ENCODE measurements around the gene RAET1G. TPM values are rescaled to one million over a fixed set of nuclear protein-coding genes. Genes with fewer than 3 reads are reported as not detected.

Gene RAET1G
- total RNA-seq, 1 donor, result 1.3 TPM

DNA sequence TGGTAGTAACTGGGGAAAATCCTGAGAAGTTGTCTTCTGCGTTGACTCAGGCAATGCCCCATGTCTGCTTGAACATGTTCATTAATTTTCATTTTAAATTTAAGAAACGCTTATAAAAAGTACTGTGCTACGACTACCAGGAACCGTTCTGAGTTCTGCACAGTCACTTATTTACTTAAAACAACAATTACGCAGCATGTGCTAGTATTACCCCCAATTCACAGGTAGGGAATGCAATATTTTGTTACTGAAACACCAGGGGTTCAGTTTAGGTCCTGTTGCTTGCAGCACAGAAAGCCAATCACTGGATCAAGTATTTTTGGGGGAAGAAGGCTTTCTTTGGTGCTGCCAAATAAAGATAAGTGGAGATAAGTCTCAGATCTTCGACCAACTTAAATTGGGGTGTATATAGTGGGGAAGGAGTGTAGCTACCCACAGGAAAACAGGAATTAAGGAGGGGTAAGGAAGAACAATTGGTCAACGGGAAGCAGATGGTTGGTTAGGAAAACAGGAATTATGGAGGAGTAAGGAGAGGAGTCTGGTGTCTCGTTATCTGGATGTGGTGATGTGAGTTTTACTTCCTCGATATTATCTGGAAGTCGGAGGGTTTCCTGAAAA lies 53.5 kb downstream of the RAET1G start:
- DNase-seq (ENCODE audit: low read depth), result no peak
- TF ChIP-seq, protein P1, sequence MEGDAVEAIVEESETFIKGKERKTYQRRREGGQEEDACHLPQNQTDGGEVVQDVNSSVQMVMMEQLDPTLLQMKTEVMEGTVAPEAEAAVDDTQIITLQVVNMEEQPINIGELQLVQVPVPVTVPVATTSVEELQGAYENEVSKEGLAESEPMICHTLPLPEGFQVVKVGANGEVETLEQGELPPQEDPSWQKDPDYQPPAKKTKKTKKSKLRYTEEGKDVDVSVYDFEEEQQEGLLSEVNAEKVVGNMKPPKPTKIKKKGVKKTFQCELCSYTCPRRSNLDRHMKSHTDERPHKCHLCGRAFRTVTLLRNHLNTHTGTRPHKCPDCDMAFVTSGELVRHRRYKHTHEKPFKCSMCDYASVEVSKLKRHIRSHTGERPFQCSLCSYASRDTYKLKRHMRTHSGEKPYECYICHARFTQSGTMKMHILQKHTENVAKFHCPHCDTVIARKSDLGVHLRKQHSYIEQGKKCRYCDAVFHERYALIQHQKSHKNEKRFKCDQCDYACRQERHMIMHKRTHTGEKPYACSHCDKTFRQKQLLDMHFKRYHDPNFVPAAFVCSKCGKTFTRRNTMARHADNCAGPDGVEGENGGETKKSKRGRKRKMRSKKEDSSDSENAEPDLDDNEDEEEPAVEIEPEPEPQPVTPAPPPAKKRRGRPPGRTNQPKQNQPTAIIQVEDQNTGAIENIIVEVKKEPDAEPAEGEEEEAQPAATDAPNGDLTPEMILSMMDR (IDR thresholded peaks at IDR 0.05; ENCODE audit: insufficient read depth, low read depth, low read length), result no peak
- no peak overlapping the region for H3K4me3 ChIP-seq (ENCODE audit: low read depth, low read length)

DNA sequence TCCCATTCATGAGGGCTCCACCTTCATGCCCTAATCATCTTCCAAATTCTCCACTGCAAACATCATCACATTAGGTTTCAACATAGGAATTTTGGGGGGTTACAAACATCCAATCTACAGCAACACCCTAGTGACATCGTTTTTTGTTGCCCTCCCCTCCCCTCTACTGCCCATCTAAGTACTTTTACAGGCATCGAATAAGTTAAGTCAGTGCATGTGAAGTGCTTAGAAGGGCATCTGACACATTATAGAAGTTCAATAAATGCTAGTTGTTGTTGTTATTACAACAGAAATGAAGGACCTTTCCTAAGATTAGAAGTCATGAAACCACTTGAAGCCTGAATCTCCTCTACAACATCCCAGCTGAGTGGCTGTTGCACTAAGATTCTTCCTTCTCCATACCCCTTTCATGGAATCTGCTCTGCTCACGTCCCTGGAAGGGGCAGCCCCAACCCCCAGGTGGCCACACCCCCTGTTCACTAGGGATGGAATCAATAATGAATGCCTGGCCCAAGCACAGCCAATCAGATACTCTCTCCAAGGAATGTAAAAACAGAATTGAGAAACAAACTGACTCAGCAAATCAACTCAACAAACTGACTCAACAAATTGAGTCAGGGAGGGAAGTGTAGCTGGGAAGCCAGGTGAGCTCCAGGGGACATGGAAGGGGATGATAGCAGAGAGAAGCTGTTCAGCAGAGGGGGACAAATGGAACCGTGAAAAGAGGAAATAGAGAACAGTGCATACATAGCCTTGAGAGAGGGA lies 54.9 kb downstream of the RAET1G start:
- H3K4me3 ChIP-seq (ENCODE audit: low read depth, low read length), result no peak overlapping the region
- DNase-seq (ENCODE audit: low read depth), result no peak
- TF ChIP-seq, protein P1 (IDR thresholded peaks at IDR 0.05; ENCODE audit: insufficient read depth, low read depth, low read length), result no peak

Other genes starting within 250 kb of the RAET1G start
- gene LATS1, start 205.0 kb downstream of the RAET1G start, total RNA-seq, result 20.6 and 25.9 TPM in 2 replicates
- 26.4 and 40.6 TPM in 2 replicates for gene NUP43, start 176.6 kb downstream of the RAET1G start, total RNA-seq
- 112 and 126 TPM in 2 replicates for gene PCMT1, start 173.4 kb downstream of the RAET1G start, total RNA-seq
- 97.2 and 97.6 TPM in 2 replicates for gene LRP11, start 58.8 kb downstream of the RAET1G start, total RNA-seq
- under 0.01 TPM in 1 of 2 replicates, not detected in the other for gene RAET1E, start 25.0 kb downstream of the RAET1G start, total RNA-seq
- gene ULBP2, start 18.9 kb upstream of the RAET1G start, total RNA-seq, result 4.5 and 6.9 TPM in 2 replicates
- gene ULBP1, start 40.8 kb upstream of the RAET1G start, total RNA-seq, result 0.43 and 1.6 TPM in 2 replicates
- gene RAET1L, start 102.4 kb upstream of the RAET1G start, total RNA-seq, result not detected in 2 replicates
- gene ULBP3, start 146.0 kb upstream of the RAET1G start, total RNA-seq, result 14.2 and 17.3 TPM in 2 replicates
- gene PPP1R14C, start 219.9 kb upstream of the RAET1G start, total RNA-seq, result not detected in 2 replicates

Data from fibroblast of villous mesenchyme (primary cell).